Testis (tissue), 3 donors: ENCODE results near the gene POT1. TPM values are rescaled to one million over a fixed set of nuclear protein-coding genes. Genes with fewer than 3 reads are reported as not detected.

Experiments used
- DNase-seq: peaks from one replicate; pipeline ENCODE4 v3.0.0-alpha.2; 2019
- H3K27ac ChIP-seq, 2 donors: fragments of 200-600 bp; sonication (generic); one replicate each; pipeline ENCODE4 v1.5.1; 2019
- H3K27me3 ChIP-seq: fragments of 200-600 bp; sonication (generic); one replicate; pipeline ENCODE4 v1.5.1; 2019
- H3K36me3 ChIP-seq: fragments of 200-600 bp; sonication (generic); one replicate; pipeline ENCODE4 v1.5.1; 2017; ENCODE audit warnings: low read depth; ENCODE audit errors: missing control alignments
- H3K4me1 ChIP-seq: fragments of 200-600 bp; sonication (generic); one replicate; pipeline ENCODE4 v1.5.1; 2019
- H3K4me3 ChIP-seq, 2 donors: fragments of 200-600 bp; sonication (generic); one replicate each; pipeline ENCODE4 v1.5.1; 2017 to 2019
- H3K9me3 ChIP-seq: fragments of 200-600 bp; sonication (generic); one replicate; pipeline ENCODE4 v1.5.1; 2017
- POLR2A ChIP-seq: fragments of 450-650 bp; IDR thresholded peaks from one replicate; pipeline ENCODE4 v1.6.1; 2017; ENCODE audit warnings: antibody characterized with exemption, mild to moderate bottlenecking, moderate library complexity
- WGBS, 2 donors: methylation state at CpG; one replicate each; pipeline ENCODE4 v1.1.5; 2018; 5-methylcytosine and 5-hydroxymethylcytosine counted together
- intact Hi-C: fragments of 100-400 bp; cut with DNase I; formaldehyde crosslinking; loops from one replicate; pipeline ENCODE4 v1.15.1; 2023; ENCODE audit warnings: low total_unique reads
- polyA plus RNA-seq: library from polyadenylated mRNA; stranded (reverse); fragments of 350-450 nt; fragmentation: Illumina TruSeq; extraction: RNeasy Lipid Tissue Mini Kit (QIAGEN cat#74804); gene quantifications from one replicate; pipeline ENCODE4 v1.2.3, GENCODE V29; 2014; ENCODE audit warnings: low read depth, low replicate concordance; ENCODE audit not compliant: insufficient read depth
- total RNA-seq, 2 donors: library from RNA; depleted of rRNA; stranded (reverse); fragments of >200 nt; gene quantifications; one replicate each; pipeline ENCODE4 v1.2.3, GENCODE V29; 2016
- TF ChIP-seq, protein P1 (sequence below), 3 experiments: fragments of 450-650 bp in 2 of 3; fragments of 200-600 bp in 1 of 3; sonication (generic) in 1 of 3; IDR thresholded peaks; one replicate each; pipeline ENCODE4 v1.5.1; 2016 to 2019; ENCODE audit warnings: antibody characterized with exemption in 3 of 3, mild to moderate bottlenecking in 2 of 3, moderate library complexity in 1 of 3

The POT1 gene
- total and polyA plus RNA-seq, 3 donors from 2014 or later: 28.9 to 64.3 (median 58.4) TPM

DNA sequence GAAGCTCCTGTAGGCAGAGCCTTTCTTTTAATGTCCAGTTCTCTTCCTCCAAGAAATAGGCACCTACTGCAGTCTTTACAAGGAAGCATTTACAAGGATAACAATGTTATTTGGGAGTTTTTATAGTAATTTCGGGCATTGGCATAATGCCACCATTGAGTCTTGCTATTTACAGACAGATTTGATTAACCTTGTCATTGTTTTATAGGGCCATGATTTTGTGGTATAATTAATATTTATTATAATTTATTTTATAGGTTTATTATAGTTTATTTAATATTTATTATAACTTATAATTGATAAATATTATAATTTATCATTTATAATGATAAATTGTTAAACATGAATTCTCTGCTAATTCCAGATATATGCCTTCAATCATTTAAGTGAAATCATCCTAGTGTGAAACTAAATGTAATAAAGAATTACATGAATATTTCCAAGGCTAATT lies 573 bp upstream of the POT1 start:
- no peak for TF ChIP-seq POLR2A
- TF ChIP-seq, protein P1, sequence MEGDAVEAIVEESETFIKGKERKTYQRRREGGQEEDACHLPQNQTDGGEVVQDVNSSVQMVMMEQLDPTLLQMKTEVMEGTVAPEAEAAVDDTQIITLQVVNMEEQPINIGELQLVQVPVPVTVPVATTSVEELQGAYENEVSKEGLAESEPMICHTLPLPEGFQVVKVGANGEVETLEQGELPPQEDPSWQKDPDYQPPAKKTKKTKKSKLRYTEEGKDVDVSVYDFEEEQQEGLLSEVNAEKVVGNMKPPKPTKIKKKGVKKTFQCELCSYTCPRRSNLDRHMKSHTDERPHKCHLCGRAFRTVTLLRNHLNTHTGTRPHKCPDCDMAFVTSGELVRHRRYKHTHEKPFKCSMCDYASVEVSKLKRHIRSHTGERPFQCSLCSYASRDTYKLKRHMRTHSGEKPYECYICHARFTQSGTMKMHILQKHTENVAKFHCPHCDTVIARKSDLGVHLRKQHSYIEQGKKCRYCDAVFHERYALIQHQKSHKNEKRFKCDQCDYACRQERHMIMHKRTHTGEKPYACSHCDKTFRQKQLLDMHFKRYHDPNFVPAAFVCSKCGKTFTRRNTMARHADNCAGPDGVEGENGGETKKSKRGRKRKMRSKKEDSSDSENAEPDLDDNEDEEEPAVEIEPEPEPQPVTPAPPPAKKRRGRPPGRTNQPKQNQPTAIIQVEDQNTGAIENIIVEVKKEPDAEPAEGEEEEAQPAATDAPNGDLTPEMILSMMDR (IDR thresholded peaks at IDR 0.05): no peak

DNA sequence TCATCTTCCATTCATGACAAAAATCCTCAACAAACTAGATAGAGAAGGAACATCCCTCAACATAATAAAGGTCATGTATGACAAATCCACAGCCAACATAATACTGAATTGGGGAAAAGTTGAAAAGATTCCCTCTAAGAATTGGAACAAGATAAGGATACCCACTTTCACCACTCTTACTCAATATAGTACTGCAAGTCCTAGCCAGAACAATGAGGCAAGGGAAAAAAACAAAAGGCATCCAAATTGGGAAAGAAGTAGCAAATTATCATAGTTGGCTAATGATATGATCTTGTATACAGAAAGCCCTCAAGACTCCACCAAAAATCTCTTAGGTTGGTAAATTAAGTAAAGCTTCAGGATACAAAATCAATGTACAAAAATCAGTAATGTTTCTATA lies 4.7 kb downstream of the POT1 start:
- no peak overlapping the region for H3K4me3 ChIP-seq
- DNase-seq: no peak
- no peak overlapping the region for H3K27ac ChIP-seq
- TF ChIP-seq, protein P1 (IDR thresholded peaks at IDR 0.05): no peak
- TF ChIP-seq POLR2A: no peak
- intact Hi-C loops: no loop called here
- H3K4me1 ChIP-seq: peaks cover 6% of the 10 kb centered on the region
- no peaks in the 10 kb centered on the region for H3K36me3 ChIP-seq
- H3K9me3 ChIP-seq: no peaks in the 10 kb centered on the region
- H3K27me3 ChIP-seq: no peaks in the 10 kb centered on the region

More for the DNA sequence above, 573 bp upstream of the POT1 start:
- intact Hi-C loops: no loop called here
- no peak for DNase-seq
- Histone ChIP-seq H3K4me1 (peaks cover 6% of the 10 kb centered on the region), H3K27ac (peak overlapping the region; percentile 88 to 94), H3K4me3 (peak overlapping the region; percentile 61 to 77), H3K36me3 (no peaks in the 10 kb centered on the region), H3K9me3 (no peaks in the 10 kb centered on the region), H3K27me3 (no peaks in the 10 kb centered on the region)
- WGBS, 2 donors: 0 to 2% methylated on average over 1 of the region's 1 CpG

DNA sequence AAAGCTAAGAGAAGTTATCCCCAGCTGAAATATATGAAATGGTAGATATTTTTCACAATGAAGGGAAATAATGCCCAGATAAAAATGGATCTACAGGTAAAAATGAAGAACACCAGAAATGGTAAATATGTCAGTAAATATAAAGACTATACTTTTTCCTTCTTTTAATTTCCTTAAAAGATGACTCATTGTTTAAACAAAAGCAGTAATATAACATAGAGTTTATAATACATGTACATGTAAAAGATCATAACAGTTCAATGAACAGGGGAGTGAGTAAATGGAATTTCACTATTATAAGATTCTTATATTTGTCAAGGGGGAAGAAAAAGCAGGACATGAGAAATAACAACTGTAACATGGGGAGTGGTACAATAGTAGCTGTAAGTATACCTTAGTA lies 7.4 kb downstream of the POT1 start:
- Histone ChIP-seq H3K4me1 (no peaks in the 10 kb centered on the region), H3K27me3 (no peaks in the 10 kb centered on the region), H3K36me3 (no peaks in the 10 kb centered on the region), H3K27ac (no peak overlapping the region), H3K4me3 (no peak overlapping the region), H3K9me3 (no peaks in the 10 kb centered on the region)
- TF ChIP-seq, protein P1 (IDR thresholded peaks at IDR 0.05): no peak
- no peak for TF ChIP-seq POLR2A
- intact Hi-C loops: no loop called here
- DNase-seq: no peak

- no peaks in the 10 kb centered on the region for H3K36me3 ChIP-seq
- WGBS, 2 donors: 97 to 100% methylated on average over 2 of the region's 2 CpGs
- intact Hi-C loops: no loop called here
- DNase-seq: no peak
- no peak overlapping the region for H3K4me3 ChIP-seq
- no peaks in the 10 kb centered on the region for H3K9me3 ChIP-seq
- TF ChIP-seq POLR2A: no peak
- TF ChIP-seq, protein P1 (IDR thresholded peaks at IDR 0.05): no peak
- H3K27ac ChIP-seq: no peak overlapping the region
- no peaks in the 10 kb centered on the region for H3K27me3 ChIP-seq
- peaks cover 2% of the 10 kb centered on the region for H3K4me1 ChIP-seq
These were observed 9.8 kb downstream of the POT1 start for GRCh38 chr7:124919841-124920240.

DNA sequence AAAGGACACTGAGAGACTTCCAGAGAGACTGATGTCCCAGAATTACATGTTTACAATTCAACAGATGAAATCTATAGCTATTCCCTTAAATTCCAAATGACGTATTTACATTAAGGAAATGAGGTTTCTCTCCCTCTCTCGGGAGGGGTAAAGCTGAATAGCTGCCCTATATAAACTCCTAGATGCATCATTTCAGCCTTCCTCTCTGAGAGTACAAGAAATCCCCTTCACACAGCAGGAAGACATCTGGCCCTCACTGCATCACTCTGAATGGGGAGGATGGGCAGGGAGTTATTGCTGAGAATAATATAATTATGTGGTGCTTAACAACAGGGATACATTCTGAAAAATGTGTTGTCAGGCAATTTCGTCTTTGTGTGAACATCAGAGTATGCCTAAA lies 11.0 kb downstream of the POT1 start:
- TF ChIP-seq, protein P1 (IDR thresholded peaks at IDR 0.05): no peak
- TF ChIP-seq POLR2A: no peak
- H3K9me3 ChIP-seq: no peaks in the 10 kb centered on the region
- 97 to 98% methylated on average over 3 of the region's 3 CpGs for WGBS, 2 donors

More for the DNA sequence above, 11.0 kb downstream of the POT1 start:
- intact Hi-C loops: no loop called here
- H3K4me1 ChIP-seq: peaks cover 2% of the 10 kb centered on the region
- no peaks in the 10 kb centered on the region for H3K27me3 ChIP-seq
- no peak overlapping the region for H3K27ac ChIP-seq
- H3K4me3 ChIP-seq: no peak overlapping the region
- no peak for DNase-seq
- H3K36me3 ChIP-seq: no peaks in the 10 kb centered on the region
